Measurements from ENCODE around the gene RGS18.
"Not testable (repeated sequence)": the region's sequence is repeated elsewhere in the genome, so short reads cannot be mapped to it uniquely, and the experiment has no call there.

RGS18 gene

GRCh38 chr1:192167911-192168700 lies 9.8 kb downstream of the RGS18 start:
- no peak for DNase-seq

- no peak for DNase-seq
Measured at GRCh38 chr1:192168964-192169363, 10.7 kb downstream of the RGS18 start.

DNA sequence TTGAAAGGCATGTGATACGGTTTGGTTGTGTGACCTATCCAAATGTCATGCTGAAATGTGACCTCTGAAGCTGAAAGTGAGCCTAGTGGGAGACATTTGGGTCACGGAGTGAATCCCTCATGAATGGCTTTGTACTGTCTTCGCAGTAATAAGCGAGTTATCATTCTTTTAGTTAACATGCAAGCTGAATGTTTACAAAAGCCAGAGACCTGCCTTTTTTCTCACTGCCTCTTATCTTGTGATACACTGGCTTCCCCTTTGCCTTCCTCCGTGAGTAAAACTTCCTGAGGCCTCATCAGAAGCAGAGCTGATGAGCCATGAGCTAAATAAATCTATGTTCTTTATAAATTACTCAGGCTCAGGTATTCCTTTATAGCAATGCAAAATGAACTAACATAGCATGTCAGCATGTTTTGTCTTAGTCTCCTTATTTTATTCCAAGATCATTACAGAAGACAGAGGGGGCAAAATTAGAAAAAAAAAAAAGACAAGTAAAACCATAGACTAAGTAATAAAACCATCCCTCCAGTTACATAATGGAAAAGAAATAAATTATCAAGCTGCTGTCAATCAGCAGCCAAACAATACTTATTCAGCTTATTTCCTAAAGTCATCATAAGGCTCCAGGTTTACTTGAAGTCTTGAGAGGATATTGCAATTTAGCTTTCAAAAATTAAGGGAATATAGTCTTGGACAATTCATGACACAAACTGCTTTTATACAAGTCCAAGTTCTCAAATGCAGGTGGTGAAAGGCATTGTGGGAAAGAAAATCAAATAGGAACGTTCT lies 12.1 kb downstream of the RGS18 start:
- DNase-seq: no peak

GRCh38 chr1:192171123-192171522 lies 12.9 kb downstream of the RGS18 start:
- no peak for DNase-seq

DNA sequence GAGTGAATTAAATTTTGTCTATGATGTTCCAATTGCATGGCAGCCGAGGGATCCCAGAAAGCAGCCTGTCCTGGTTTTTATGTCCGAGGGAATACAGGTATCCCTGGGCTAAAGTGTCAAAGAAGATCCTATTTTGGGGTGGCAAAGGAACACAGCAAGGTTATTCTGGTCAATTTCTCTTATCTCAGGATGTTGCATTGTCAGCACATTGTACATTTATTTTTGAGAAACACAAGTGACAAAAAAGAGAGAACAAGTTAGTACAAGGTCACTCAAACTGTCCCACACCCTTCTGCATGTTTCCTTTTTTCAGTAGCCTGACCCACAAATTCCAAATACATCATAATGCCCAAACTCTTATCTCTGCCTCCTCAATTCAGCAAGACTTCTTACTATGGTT lies 17.7 kb downstream of the RGS18 start:
- no peak for DNase-seq

- no peak for DNase-seq
Measured at GRCh38 chr1:192183788-192184187, 25.5 kb downstream of the RGS18 start.

DNA sequence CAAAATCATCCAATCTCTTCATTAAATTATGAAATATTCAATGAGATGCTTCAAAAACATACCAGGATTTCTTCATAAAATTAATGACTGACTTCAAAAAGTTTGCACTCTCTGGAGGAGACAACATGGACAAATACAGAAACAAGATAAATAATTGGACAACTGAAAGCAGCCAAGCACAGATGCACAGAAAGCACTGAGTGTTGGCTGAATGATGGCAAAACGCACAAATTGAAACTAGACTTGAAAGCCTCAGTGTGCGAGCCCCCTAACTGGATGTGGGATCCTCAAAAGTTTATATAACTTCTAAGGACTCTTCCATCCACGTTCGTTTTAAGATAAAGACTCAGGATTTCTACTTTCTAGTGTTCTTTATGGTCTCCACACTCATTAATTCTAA lies 27.9 kb downstream of the RGS18 start:
- DNase-seq: no peak

DNA sequence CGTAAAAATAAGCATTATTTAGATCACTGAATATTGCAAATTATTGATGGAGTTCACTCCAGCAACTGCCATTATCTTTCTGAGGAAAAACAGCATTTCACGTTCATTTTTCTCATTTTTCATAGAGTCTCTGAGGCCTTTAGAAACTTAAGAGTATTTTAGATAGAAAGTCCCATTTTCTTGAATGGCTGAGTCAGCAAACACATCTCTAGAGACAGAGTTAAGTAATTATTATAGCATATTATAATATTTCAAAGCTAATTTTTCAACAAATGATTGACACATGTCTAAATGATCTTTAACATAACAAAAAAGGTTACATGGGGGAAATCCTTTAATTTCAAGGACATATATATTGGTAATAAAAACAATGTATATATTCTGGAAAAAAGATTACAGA lies 31.8 kb downstream of the RGS18 start:
- no peak for DNase-seq

DNA sequence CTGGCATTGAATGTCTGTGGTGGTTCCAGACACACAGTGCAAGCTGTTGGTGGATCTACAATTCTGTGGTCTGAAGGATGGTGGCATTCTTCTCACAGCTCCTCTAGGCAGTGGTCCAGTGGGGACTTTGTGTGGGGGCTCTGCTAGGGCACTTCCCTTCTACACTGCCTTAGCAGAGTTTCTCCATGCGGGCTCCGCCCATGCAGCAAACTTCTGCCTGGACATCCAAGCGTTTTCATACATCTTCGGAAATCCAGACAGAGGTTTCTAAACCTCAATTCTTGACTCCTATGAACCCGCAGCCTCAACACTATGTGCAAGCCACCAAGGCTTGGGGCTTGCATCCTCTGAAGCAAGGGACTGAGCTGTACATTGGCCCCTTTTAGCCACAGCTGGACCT lies 43.0 kb downstream of the RGS18 start:
- DNase-seq: no peak

DNA sequence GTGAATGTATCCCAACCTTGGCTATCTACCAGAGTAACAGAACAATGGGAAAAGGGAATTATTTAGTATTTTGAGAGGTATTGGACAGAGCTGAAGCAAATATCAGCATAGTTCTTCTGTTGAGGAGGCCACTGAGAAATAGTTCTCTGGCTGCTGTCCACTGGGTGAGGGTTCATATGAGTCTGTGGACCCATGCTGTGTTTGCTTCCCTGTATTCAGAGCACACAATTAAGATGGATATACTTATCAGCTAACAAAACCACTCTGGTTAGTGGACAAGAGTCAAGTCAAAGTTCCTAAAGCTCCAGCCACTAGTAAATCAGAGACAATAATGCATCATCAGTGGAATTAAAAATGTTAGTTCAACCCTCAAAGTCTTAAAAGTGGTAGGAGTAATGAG lies 66.1 kb downstream of the RGS18 start:
- DNase-seq: no peak

DNA sequence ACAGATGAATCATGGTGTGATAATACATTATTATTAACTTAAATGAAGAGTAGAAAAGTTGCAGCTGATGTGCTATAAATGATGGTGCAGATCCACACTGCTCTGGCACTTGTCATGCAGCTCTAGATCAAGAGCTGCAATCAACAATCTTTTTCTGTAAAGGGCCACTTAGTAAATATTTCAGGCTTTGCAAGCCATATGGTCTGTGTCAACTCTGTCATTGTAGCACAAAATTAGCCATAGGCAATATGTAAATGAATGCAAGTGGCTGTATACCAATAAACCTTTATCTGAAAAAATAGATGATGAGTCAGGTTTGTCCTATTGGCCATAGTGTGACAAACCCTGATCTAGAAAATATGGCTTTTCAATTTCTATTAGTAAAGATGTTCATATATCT lies 66.6 kb downstream of the RGS18 start:
- DNase-seq: no peak

DNA sequence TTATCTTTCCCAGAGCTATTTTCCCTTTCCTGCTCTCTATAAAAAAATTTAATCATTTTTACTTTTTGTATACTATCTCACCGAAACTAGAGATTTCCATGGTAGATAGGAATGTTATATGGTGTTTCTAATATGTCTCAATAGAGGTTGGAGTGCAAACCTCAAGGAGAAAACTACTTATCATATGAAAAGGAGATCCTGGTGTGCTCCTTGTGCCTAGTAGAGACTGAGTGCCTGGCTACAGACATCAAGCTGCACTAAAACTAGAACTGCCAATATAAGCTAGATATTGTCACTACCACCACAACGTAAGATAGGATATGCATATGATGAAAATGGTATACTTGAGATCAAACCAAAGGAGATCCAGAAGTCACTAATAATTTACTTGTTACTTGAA lies 67.0 kb downstream of the RGS18 start:
- no peak for DNase-seq

DNA sequence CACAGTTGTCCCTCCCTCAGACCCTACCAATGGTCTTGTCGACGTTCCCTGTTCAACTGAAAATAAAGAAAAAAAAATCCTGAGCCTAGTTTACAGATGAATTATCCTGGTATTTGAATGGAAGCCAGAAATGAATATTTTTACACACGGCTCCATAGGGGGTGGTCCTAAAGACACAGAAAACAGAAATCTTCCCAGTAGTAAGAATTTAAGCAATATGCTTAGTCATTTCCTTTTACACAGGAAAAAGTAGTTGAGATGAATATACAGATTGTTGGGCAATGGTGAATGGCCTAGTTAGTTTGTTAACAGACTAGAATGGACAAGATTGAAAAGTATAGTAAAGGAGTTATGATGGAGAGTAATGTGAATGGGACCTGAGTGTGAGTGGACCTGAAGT lies 67.4 kb downstream of the RGS18 start:
- DNase-seq: no peak

GRCh38 chr1:192227330-192227729 lies 69.1 kb downstream of the RGS18 start:
- no peak for DNase-seq

- DNase-seq: not testable (repeated sequence)
Measured at GRCh38 chr1:192227980-192228379, 69.7 kb downstream of the RGS18 start.

DNA sequence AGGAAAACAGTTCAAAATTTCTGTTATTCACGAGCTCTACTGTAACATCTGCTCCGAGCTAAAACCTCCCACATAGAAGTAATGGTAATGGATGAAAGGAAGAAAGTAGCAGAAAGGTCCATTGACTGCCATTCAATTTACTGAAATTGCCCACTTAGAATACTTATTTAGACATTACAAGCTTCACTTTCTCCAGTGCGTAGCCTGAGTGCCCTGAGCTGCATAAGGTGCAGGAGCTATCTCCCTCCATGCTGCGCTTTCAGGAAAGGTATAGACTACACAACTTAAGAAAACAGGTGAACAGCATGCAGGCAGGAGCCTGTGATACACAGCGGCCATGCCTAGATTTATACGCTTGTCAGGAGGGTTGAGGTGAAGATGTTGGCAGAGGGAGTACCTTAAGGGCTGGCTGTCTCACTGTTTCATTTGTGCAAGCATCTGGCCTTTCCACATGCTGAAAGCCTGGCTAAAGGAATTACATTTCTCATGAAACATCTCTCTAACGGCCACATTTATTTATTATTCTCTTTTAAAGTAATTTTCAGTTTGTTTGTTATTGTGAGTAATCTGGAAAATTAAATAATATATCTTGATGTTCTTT lies 74.7 kb downstream of the RGS18 start:
- DNase-seq: no peak

DNA sequence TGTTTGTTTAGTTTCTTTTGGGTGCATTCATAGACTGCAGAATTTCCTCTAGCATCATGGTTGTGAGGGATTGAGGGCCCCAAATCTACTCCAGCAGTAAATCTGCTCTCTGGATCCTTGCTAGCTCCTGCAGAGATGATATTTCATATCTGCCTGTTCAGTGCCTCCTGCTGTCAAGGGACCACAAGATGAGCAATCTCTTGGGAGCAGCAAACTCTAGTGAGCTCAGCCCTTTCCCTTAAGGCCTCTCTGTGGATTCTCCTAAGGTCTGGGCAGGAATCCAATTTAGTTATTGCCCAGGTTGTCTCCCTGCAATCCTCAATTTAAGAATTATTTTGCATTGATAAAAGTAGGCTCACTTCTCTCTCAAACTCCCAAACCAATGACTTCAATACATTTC lies 76.9 kb downstream of the RGS18 start:
- DNase-seq: no peak

Measured in islet precursor cell (in vitro differentiated cells).